GM10266 (cell line): ENCODE measurements around the gene KDM2A.

ENCODE experiments used
- DNase-seq: peaks from one replicate; pipeline ENCODE4 v3.0.0; 2012; ENCODE audit errors: extremely low spot score
- TF ChIP-seq, protein P1 (sequence below): IDR thresholded peaks from 2 replicates; pipeline ENCODE4 v1.5.1; 2012; ENCODE audit warnings: mild to moderate bottlenecking, low read depth; ENCODE audit not compliant: control insufficient read depth, insufficient read depth; ENCODE audit errors: missing control alignments

KDM2A gene

DNA sequence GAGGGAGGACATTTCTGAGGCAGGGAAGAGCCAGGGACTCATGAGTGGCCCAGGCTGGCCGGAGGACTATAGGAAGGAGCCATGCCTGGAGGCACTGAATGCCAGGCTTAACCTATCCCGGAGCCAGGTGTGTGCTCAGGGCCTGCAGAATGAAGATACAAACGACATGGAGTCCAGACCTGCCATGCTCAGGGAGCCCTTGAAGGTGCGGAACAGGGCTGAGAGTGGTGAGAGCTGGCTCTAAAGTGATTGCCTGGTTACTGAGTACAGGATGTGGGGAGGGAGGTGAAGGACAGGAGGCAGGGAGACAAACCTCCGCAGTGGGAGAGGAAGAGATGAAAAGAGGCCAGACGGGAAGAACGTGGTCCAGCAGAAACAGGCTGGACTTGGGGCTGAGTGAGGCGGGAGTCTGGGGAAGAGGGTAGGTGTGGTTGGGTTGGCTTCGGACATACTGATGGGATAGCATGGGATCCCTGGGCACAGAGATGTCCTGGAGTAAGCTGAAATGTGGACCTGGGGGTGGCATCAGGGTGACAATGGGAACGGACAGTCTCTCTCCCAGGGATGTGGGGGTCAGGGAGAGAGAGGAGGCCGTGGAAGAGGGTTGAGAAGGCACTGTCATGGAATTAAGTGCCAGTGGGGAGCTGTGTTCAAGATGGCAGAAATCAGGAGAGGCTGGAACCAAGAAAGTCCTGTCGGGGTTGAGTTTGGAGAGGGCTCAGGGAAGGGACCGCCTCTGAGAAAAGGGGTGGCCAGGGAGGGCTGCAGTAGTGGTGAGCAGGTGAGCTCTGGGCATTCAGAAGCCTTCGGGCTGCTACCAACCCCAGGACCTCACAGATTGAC, 168.5 kb downstream of the KDM2A start:
- TF ChIP-seq, protein P1, sequence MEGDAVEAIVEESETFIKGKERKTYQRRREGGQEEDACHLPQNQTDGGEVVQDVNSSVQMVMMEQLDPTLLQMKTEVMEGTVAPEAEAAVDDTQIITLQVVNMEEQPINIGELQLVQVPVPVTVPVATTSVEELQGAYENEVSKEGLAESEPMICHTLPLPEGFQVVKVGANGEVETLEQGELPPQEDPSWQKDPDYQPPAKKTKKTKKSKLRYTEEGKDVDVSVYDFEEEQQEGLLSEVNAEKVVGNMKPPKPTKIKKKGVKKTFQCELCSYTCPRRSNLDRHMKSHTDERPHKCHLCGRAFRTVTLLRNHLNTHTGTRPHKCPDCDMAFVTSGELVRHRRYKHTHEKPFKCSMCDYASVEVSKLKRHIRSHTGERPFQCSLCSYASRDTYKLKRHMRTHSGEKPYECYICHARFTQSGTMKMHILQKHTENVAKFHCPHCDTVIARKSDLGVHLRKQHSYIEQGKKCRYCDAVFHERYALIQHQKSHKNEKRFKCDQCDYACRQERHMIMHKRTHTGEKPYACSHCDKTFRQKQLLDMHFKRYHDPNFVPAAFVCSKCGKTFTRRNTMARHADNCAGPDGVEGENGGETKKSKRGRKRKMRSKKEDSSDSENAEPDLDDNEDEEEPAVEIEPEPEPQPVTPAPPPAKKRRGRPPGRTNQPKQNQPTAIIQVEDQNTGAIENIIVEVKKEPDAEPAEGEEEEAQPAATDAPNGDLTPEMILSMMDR: no peak
- no peak for DNase-seq

DNA sequence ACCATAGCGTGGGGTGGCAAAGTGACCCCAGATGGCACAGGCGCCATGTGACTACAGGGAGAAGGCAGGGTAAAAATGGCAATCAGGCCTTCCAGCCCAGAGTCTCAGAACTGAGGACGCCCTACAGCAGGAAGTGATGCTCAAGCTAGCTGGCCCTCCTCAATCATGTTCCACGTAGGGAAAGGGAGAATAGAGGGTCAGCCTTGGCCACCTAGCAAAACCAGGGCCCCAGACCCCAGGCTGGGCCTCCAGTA, 169.1 kb downstream of the KDM2A start:
- TF ChIP-seq, protein P1: no peak

DNA sequence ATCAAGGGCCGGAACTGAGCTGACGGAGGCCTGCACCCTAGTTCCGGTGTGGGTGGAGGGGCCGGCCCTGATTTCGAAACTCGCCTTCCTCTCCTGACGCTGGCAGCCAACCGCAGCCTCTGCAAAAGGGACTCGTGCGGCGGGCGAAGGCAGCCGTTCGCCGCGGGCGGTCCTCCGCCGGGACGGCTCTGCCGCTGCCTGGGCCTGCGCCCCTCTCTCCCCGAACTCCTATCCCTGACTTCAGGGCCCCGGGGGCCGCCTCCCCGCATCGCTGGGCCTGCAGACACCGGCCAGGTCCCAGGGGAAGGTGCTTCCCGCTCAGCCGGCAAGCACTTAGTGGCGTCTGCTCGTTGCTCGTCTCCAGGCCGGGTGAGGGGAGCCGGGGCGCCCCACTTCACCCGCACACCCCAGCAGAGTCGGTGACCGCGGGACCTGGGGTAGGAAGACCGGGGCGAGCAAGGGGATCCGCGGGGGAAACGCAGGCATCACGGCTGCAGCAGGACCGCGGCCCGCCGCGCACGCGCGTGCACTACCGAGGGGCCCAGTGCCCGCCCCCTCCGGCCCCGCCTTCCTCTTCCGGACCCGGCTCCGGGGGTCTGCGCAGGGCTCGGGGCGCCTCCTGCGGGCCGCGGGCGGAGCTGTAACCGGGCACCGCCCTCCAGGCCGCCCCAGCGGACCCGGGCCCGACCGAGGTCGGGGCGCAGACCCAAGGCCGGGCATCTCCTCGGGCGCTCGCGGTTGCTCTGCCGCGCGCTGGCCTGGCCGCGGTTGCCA, 169.6 kb downstream of the KDM2A start:
- DNase-seq: peak; percentile 95
- TF ChIP-seq, protein P1: peak; percentile 57

More for the DNA sequence above, 169.1 kb downstream of the KDM2A start:
- no peak for DNase-seq

GRCh38 chr11:67289226-67289650, 170.2 kb downstream of the KDM2A start, which contains the start of gene ANKRD13D:
ANKRD13D (plus strand) TSS chr11:67289303; CDS start chr11:67289461, 158 bp downstream.
- no peak for DNase-seq
- TF ChIP-seq, protein P1: peak; percentile 32

DNA sequence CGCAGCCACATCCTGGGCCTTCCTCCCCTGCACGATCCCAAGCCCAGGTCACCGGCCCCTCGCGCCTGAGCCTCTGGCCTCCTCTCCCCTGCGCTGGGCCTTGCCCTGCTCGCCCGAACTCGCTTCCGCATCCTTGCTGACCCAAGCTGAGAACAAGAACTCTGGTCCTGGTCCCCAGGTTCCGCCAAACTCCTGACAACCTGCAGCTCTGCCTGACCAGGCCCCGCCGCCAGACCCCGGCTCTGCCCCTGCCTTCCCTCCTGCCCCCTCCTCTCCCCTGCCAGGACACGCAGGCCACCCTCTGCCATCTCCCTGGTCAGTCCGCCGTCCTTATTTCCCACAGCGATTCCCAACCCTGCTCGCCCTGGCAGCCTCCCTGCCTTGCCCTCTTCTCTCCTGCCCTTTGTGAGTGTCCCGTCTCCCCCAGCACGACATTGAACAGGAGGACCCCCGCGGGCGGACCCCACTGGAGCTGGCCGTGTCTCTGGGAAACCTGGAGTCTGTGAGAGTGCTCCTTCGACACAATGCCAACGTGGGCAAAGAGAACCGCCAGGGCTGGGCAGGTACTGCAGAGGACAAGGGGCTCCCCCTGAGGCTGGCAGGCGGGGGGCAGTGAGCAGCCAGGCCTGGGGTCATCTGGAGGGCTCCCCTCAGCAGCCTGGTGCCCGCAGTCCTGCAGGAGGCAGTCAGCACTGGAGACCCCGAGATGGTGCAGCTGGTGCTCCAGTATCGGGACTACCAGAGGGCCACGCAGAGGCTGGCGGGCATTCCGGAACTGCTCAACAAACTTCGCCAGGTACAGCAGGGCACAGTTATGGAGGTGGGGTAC, 170.8 kb downstream of the KDM2A start:
- no peak for DNase-seq

GRCh38 chr11:67290801-67291200, 171.7 kb downstream of the KDM2A start:
- DNase-seq: no peak
- TF ChIP-seq, protein P1: no peak

More for the DNA sequence above, 170.8 kb downstream of the KDM2A start:
- TF ChIP-seq, protein P1: no peak
